ENCODE results near the gene GRAMD1A.
A peak's percentile ranks its signal among the peaks of the same experiment; 100 is the strongest.

The GRAMD1A gene

GRCh38 chr19:35031072-35031881 is 31.2 kb downstream of the GRAMD1A start:
- no peak overlapping the region for H3K27ac ChIP-seq (ENCODE audit: low read depth, low read length)
- no peaks in the 10 kb centered on the region for H3K9me3 ChIP-seq (ENCODE audit: control insufficient read depth, insufficient read depth, low read depth, low read length)
- peaks cover 30% of the 10 kb centered on the region for H3K27me3 ChIP-seq (ENCODE audit: control insufficient read depth, insufficient read depth, low read length)
- peak overlapping the region; percentile 63 for H3K9ac ChIP-seq (ENCODE audit: low read length)
- peaks cover 10% of the 10 kb centered on the region; the same call in 1 of the 2 replicates for H3K4me1 ChIP-seq (ENCODE audit: control insufficient read depth, insufficient read depth, low read length)
- peak overlapping the region; percentile 67 for H3K4me3 ChIP-seq (ENCODE audit: low read depth, low read length)
- peaks cover 40% of the 10 kb centered on the region for H3K36me3 ChIP-seq (ENCODE audit: control insufficient read depth, insufficient read depth, low read length)

DNA sequence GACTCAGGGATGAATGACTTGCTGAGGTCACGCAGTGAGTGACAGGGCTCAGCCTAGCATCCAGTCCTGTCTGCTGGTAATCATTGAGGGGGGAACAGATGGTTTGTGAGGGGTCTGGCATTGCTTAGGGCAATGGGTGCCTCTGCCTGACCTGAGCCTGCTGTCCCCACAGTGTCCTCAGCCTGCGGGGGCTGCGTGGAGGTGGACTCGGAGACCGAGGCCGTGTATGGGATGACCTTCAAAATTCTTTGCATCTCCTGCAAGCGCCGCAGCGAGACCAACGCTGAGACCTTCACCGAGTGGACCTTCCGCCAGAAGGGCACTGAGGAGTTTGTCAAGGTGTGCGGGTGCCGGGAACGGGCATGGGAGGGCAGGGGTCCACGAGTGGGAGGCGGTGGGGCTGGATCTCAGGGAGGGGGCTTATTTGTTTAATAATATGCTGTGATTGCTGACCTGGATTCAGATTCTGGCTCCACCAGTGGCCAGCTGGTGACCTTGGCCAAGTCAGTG is 32.3 kb downstream of the GRAMD1A start:
- Histone ChIP-seq H3K4me3 (ENCODE audit: low read depth, low read length) (no peak overlapping the region), H3K27me3 (ENCODE audit: control insufficient read depth, insufficient read depth, low read length) (peaks cover 30% of the 10 kb centered on the region), H3K9ac (ENCODE audit: low read length) (no peak overlapping the region), H3K36me3 (ENCODE audit: control insufficient read depth, insufficient read depth, low read length) (peaks cover 28% of the 10 kb centered on the region), H3K27ac (ENCODE audit: low read depth, low read length) (no peak overlapping the region), H3K4me1 (ENCODE audit: control insufficient read depth, insufficient read depth, low read length) (peaks cover 10% of the 10 kb centered on the region; the same call in 1 of the 2 replicates), H3K9me3 (ENCODE audit: control insufficient read depth, insufficient read depth, low read depth, low read length) (no peaks in the 10 kb centered on the region)

DNA sequence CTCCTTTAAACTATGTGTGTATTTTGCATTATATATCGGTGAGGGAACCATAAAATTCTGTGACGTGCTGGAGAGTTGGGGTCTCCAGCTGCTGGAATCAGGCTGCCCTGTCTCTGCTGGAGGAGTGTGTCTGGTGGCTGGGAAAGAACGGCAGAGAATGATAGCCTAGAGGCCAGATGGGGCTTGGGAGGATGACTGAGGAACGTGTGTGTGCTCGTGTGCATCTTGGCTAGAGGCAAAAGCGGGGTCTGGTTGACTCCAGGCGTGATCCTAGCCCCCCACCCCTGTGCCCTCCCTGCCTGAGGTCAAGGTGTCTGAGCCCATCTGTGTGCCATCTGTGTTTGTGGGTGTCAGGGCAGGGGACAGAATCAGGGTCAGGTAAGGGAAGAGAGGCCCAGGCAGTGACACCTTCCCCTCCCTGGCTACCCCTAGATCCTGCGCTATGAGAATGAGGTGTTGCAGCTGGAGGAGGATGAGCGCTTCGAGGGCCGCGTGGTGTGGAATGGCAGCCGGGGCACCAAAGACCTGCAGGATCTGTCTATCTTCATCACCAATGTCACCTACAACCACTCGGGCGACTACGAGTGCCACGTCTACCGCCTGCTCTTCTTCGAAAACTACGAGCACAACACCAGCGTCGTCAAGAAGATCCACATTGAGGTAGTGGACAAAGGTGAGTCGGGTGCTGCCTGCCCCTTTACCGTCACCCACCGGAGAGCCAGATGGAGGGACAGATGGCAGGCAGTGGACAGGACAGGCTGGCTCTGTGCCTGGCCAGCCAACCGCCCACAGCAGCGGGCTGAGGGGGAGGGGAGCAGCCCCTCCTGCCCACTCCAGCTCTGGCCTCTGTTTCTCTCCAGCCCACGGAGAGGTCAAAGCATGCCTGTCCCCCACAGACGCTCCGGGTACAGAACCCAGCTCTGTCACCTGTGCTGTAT is 33.2 kb downstream of the GRAMD1A start:
- Histone ChIP-seq H3K27me3 (ENCODE audit: control insufficient read depth, insufficient read depth, low read length) (peaks cover 30% of the 10 kb centered on the region), H3K27ac (ENCODE audit: low read depth, low read length) (no peak overlapping the region), H3K9ac (ENCODE audit: low read length) (no peak overlapping the region), H3K4me1 (ENCODE audit: control insufficient read depth, insufficient read depth, low read length) (peaks cover 10% of the 10 kb centered on the region; the same call in 1 of the 2 replicates), H3K36me3 (ENCODE audit: control insufficient read depth, insufficient read depth, low read length) (peaks cover 19% of the 10 kb centered on the region), H3K4me3 (ENCODE audit: low read depth, low read length) (no peak overlapping the region), H3K9me3 (ENCODE audit: control insufficient read depth, insufficient read depth, low read depth, low read length) (no peaks in the 10 kb centered on the region)

DNA sequence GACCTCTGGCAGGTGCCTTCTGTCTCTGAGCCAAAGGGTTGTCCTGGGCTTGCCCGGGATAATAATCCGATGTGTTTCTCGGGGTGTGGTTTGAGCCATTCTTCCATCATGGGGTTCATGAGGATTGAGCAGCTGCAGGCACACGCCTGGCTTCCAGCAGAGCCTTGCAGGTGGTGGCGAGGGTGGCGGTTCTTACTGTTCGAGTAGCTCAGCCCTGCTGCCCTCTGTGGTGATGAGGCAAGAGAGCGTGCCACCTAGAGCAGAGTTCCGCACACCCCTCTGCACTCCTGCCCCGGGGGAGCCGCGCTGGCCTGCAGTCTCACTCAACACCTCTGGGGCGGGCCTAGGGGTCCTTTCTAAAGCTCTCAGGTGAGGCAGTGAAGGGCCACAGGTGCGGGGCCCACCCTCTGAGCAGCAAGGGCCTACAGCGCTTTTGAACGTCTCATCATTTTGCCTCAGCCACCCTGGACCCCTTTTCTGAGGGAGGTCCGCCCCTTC is 33.9 kb downstream of the GRAMD1A start:
- H3K4me1 ChIP-seq (ENCODE audit: control insufficient read depth, insufficient read depth, low read length), result peaks cover 10% of the 10 kb centered on the region; the same call in 1 of the 2 replicates
- no peaks in the 10 kb centered on the region for H3K9me3 ChIP-seq (ENCODE audit: control insufficient read depth, insufficient read depth, low read depth, low read length)
- H3K27ac ChIP-seq (ENCODE audit: low read depth, low read length), result no peak overlapping the region
- no peak overlapping the region for H3K4me3 ChIP-seq (ENCODE audit: low read depth, low read length)
- peaks cover 30% of the 10 kb centered on the region for H3K27me3 ChIP-seq (ENCODE audit: control insufficient read depth, insufficient read depth, low read length)
- peaks cover 17% of the 10 kb centered on the region for H3K36me3 ChIP-seq (ENCODE audit: control insufficient read depth, insufficient read depth, low read length)
- no peak overlapping the region for H3K9ac ChIP-seq (ENCODE audit: low read length)

GRCh38 chr19:35034588-35035382 is 34.7 kb downstream of the GRAMD1A start:
- no peak overlapping the region for H3K4me3 ChIP-seq (ENCODE audit: low read depth, low read length)
- peaks cover 28% of the 10 kb centered on the region for H3K27me3 ChIP-seq (ENCODE audit: control insufficient read depth, insufficient read depth, low read length)
- H3K36me3 ChIP-seq (ENCODE audit: control insufficient read depth, insufficient read depth, low read length), result peaks cover 17% of the 10 kb centered on the region
- no peak overlapping the region for H3K27ac ChIP-seq (ENCODE audit: low read depth, low read length)
- H3K9me3 ChIP-seq (ENCODE audit: control insufficient read depth, insufficient read depth, low read depth, low read length), result no peaks in the 10 kb centered on the region
- H3K9ac ChIP-seq (ENCODE audit: low read length), result no peak overlapping the region
- peaks cover 8% of the 10 kb centered on the region; the same call in 1 of the 2 replicates for H3K4me1 ChIP-seq (ENCODE audit: control insufficient read depth, insufficient read depth, low read length)

- Histone ChIP-seq H3K4me1 (ENCODE audit: control insufficient read depth, insufficient read depth, low read length) (peaks cover 23% of the 10 kb centered on the region), H3K27me3 (ENCODE audit: control insufficient read depth, insufficient read depth, low read length) (peaks cover 4% of the 10 kb centered on the region), H3K27ac (ENCODE audit: low read depth, low read length) (no peak overlapping the region), H3K4me3 (ENCODE audit: low read depth, low read length) (no peak overlapping the region), H3K36me3 (ENCODE audit: control insufficient read depth, insufficient read depth, low read length) (peaks cover 17% of the 10 kb centered on the region), H3K9me3 (ENCODE audit: control insufficient read depth, insufficient read depth, low read depth, low read length) (no peaks in the 10 kb centered on the region), H3K9ac (ENCODE audit: low read length) (peak overlapping the region; percentile 20)
Observed at GRCh38 chr19:35037716-35038622, 37.8 kb downstream of the GRAMD1A start.

GRCh38 chr19:35038623-35039512 is 38.7 kb downstream of the GRAMD1A start:
- H3K36me3 ChIP-seq (ENCODE audit: control insufficient read depth, insufficient read depth, low read length), result peaks cover 10% of the 10 kb centered on the region
- H3K9me3 ChIP-seq (ENCODE audit: control insufficient read depth, insufficient read depth, low read depth, low read length), result no peaks in the 10 kb centered on the region
- no peak overlapping the region for H3K4me3 ChIP-seq (ENCODE audit: low read depth, low read length)
- no peaks in the 10 kb centered on the region for H3K27me3 ChIP-seq (ENCODE audit: control insufficient read depth, insufficient read depth, low read length)
- peaks cover 24% of the 10 kb centered on the region for H3K4me1 ChIP-seq (ENCODE audit: control insufficient read depth, insufficient read depth, low read length)
- H3K27ac ChIP-seq (ENCODE audit: low read depth, low read length), result no peak overlapping the region
- no peak overlapping the region for H3K9ac ChIP-seq (ENCODE audit: low read length)

GRCh38 chr19:35039881-35040825 is 40.0 kb downstream of the GRAMD1A start:
- H3K4me3 ChIP-seq (ENCODE audit: low read depth, low read length), result peak overlapping the region; percentile 62
- no peaks in the 10 kb centered on the region for H3K27me3 ChIP-seq (ENCODE audit: control insufficient read depth, insufficient read depth, low read length)
- peaks cover 35% of the 10 kb centered on the region for H3K4me1 ChIP-seq (ENCODE audit: control insufficient read depth, insufficient read depth, low read length)
- H3K9me3 ChIP-seq (ENCODE audit: control insufficient read depth, insufficient read depth, low read depth, low read length), result no peaks in the 10 kb centered on the region
- H3K27ac ChIP-seq (ENCODE audit: low read depth, low read length), result no peak overlapping the region
- no peaks in the 10 kb centered on the region for H3K36me3 ChIP-seq (ENCODE audit: control insufficient read depth, insufficient read depth, low read length)
- peak overlapping the region; percentile 50 for H3K9ac ChIP-seq (ENCODE audit: low read length)

All from HUES6 (cell line).